ENCODE measurements around the gene SLC26A2. TPM values are rescaled to one million over a fixed set of nuclear protein-coding genes. Genes with fewer than 3 reads are reported as not detected.

Gene SLC26A2
- total RNA-seq, 5 donors from 2014 or later (not counting 1 experiment from before 2014, with no cell fraction given) = 5.2 to 11.0 (median 10.0) TPM

- Histone ChIP-seq H3K27ac (ENCODE audit: low read length) (no peak overlapping the region), H3K9me3 (no peaks in the 10 kb centered on the region), H3K4me3 (ENCODE audit: control insufficient read depth in 1 of 2, extremely low read depth in 1 of 2, low read length in 1 of 2) (no peak overlapping the region), H3K36me3 (ENCODE audit: control insufficient read depth in 2 of 2, extremely low read depth in 1 of 2, insufficient read depth in 1 of 2, low read length in 1 of 2) (peaks cover 2 to 3% of the 10 kb centered on the region in 2 donors), H3K4me1 (ENCODE audit: control insufficient read depth in 1 of 2, extremely low read depth in 1 of 2, insufficient read depth in 2 of 2, low read length in 2 of 2) (no peaks in the 10 kb centered on the region), H3K27me3 (replicated peaks in 1 of 2; ENCODE audit: control insufficient read depth in 2 of 2, extremely low read depth in 1 of 2, insufficient read depth in 2 of 2, low read length in 1 of 2) (no peaks in the 10 kb centered on the region)
- WGBS (ENCODE audit: insufficient coverage) = 93% methylated on average over 3 of the region's 3 CpGs
- ChIA-PET POLR2A (no interaction called here), CTCF (interaction anchor here in 1 of 2 donors (1.0 kb wide), 1 partner anchor 139 kb away, joined by 3 read pairs; no protein-coding TSS in a partner anchor)
- H3K9me3 Mint-ChIP-seq = no peaks in the 10 kb centered on the region
- H3K4me3 Mint-ChIP-seq = no peak overlapping the region
- H3K36me3 Mint-ChIP-seq = peaks cover 16% of the 10 kb centered on the region
- ATAC-seq (replicated peaks in 1 of 4) (no peak), DNase-seq (no peak)
- no peak overlapping the region for H3K27ac Mint-ChIP-seq
- H3K4me1 Mint-ChIP-seq = peaks cover 15 to 25% (median 20%) of the 10 kb centered on the region in 3 donors
- H3K27me3 Mint-ChIP-seq = no peaks in the 10 kb centered on the region
Measured at GRCh38 chr5:149966946-149967345, 6.4 kb downstream of the SLC26A2 start.

- Histone ChIP-seq H3K36me3 (ENCODE audit: control insufficient read depth in 2 of 2, extremely low read depth in 1 of 2, insufficient read depth in 1 of 2, low read length in 1 of 2) (peaks cover 0 to 3% of the 10 kb centered on the region in 2 donors), H3K9me3 (no peaks in the 10 kb centered on the region), H3K27ac (ENCODE audit: low read length) (no peak overlapping the region), H3K4me1 (ENCODE audit: control insufficient read depth in 1 of 2, extremely low read depth in 1 of 2, insufficient read depth in 2 of 2, low read length in 2 of 2) (no peaks in the 10 kb centered on the region), H3K27me3 (replicated peaks in 1 of 2; ENCODE audit: control insufficient read depth in 2 of 2, extremely low read depth in 1 of 2, insufficient read depth in 2 of 2, low read length in 1 of 2) (no peaks in the 10 kb centered on the region), H3K4me3 (ENCODE audit: control insufficient read depth in 1 of 2, extremely low read depth in 1 of 2, low read length in 1 of 2) (no peak overlapping the region)
- no peak overlapping the region for H3K4me3 Mint-ChIP-seq
- POLR2A ChIA-PET = no interaction called here
- no peaks in the 10 kb centered on the region for H3K27me3 Mint-ChIP-seq
- DNase-seq (no peak), ATAC-seq (replicated peaks in 1 of 4) (no peak)
- WGBS (ENCODE audit: insufficient coverage) = 100% methylated on average over 2 of the region's 4 CpGs
- H3K36me3 Mint-ChIP-seq = peaks cover 16% of the 10 kb centered on the region
- CTCF ChIA-PET = no interaction called here
- H3K4me1 Mint-ChIP-seq = peaks cover 12 to 17% (median 15%) of the 10 kb centered on the region in 3 donors
- H3K9me3 Mint-ChIP-seq = no peaks in the 10 kb centered on the region
- no peak overlapping the region for H3K27ac Mint-ChIP-seq
Measured at GRCh38 chr5:149969181-149969930, 8.8 kb downstream of the SLC26A2 start.

DNA sequence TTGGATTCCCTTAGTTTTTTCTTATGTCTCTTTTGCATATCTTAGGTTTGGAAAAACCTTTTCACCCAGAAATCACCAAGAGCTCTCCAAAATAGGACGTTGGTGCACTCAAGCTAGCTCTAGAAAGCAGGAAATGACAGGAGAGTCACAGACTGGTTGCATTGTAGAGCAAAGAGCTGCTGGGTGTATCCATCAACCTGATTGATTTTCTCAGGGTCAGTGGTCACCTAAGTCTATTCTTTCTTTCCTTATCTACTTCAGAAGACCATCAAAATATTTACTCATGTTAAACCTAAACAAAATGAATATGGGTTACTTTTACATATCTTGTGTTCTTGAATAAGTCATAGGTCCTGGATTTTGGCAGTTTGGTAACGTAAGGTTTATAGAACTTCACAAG lies 14.9 kb downstream of the SLC26A2 start:
- Histone ChIP-seq H3K4me3 (ENCODE audit: control insufficient read depth in 1 of 2, extremely low read depth in 1 of 2, low read length in 1 of 2) (no peak overlapping the region), H3K4me1 (ENCODE audit: control insufficient read depth in 1 of 2, extremely low read depth in 1 of 2, insufficient read depth in 2 of 2, low read length in 2 of 2) (no peaks in the 10 kb centered on the region), H3K27me3 (replicated peaks in 1 of 2; ENCODE audit: control insufficient read depth in 2 of 2, extremely low read depth in 1 of 2, insufficient read depth in 2 of 2, low read length in 1 of 2) (no peaks in the 10 kb centered on the region), H3K9me3 (no peaks in the 10 kb centered on the region), H3K27ac (ENCODE audit: low read length) (no peak overlapping the region), H3K36me3 (ENCODE audit: control insufficient read depth in 2 of 2, extremely low read depth in 1 of 2, insufficient read depth in 1 of 2, low read length in 1 of 2) (peaks cover 5 to 23% of the 10 kb centered on the region in 2 donors)
- no peaks in the 10 kb centered on the region for H3K27me3 Mint-ChIP-seq
- H3K9me3 Mint-ChIP-seq = no peaks in the 10 kb centered on the region
- ChIA-PET CTCF (interaction anchor here in 1 of 2 donors (1.0 kb wide), 1 partner anchor 15 kb away, joined by 3 read pairs; no protein-coding TSS in a partner anchor), POLR2A (no interaction called here)
- no peak overlapping the region for H3K4me3 Mint-ChIP-seq
- peaks cover 5 to 15% (median 9%) of the 10 kb centered on the region in 3 donors for H3K4me1 Mint-ChIP-seq
- 100% methylated on average over 1 of the region's 2 CpGs for WGBS (ENCODE audit: insufficient coverage)
- DNase-seq = no peak
- ATAC-seq (replicated peaks in 1 of 4) = no peak
- peaks cover 44% of the 10 kb centered on the region for H3K36me3 Mint-ChIP-seq
- no peak overlapping the region for H3K27ac Mint-ChIP-seq

- Mint-ChIP-seq H3K36me3 (peaks cover 51% of the 10 kb centered on the region), H3K4me3 (no peak overlapping the region)
Measured at GRCh38 chr5:149979896-149980295, 19.3 kb downstream of the SLC26A2 start.

DNA sequence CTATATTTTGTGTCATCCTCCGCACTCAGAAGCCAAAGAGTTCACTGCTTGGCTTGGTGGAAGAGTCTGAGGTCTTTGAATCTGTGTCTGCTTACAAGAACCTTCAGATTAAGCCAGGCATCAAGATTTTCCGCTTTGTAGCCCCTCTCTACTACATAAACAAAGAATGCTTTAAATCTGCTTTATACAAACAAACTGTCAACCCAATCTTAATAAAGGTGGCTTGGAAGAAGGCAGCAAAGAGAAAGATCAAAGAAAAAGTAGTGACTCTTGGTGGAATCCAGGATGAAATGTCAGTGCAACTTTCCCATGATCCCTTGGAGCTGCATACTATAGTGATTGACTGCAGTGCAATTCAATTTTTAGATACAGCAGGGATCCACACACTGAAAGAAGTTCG lies 20.6 kb downstream of the SLC26A2 start:
- Mint-ChIP-seq H3K27ac (no peak overlapping the region), H3K27me3 (no peaks in the 10 kb centered on the region), H3K4me1 (no peaks in the 10 kb centered on the region), H3K9me3 (no peaks in the 10 kb centered on the region), H3K4me3 (no peak overlapping the region), H3K36me3 (peaks cover 43% of the 10 kb centered on the region)
- DNase-seq (no peak), ATAC-seq (replicated peaks in 1 of 4) (no peak)
- ChIA-PET CTCF (interaction anchor here in 1 of 2 donors (1.3 kb wide), 1 partner anchor 143 kb away, joined by 3 read pairs; no protein-coding TSS in a partner anchor), POLR2A (no interaction called here)
- Histone ChIP-seq H3K4me3 (ENCODE audit: control insufficient read depth in 1 of 2, extremely low read depth in 1 of 2, low read length in 1 of 2) (no peak overlapping the region), H3K9me3 (no peaks in the 10 kb centered on the region), H3K36me3 (ENCODE audit: control insufficient read depth in 2 of 2, extremely low read depth in 1 of 2, insufficient read depth in 1 of 2, low read length in 1 of 2) (peaks cover 5 to 35% of the 10 kb centered on the region in 2 donors), H3K4me1 (ENCODE audit: control insufficient read depth in 1 of 2, extremely low read depth in 1 of 2, insufficient read depth in 2 of 2, low read length in 2 of 2) (no peaks in the 10 kb centered on the region), H3K27me3 (replicated peaks in 1 of 2; ENCODE audit: control insufficient read depth in 2 of 2, extremely low read depth in 1 of 2, insufficient read depth in 2 of 2, low read length in 1 of 2) (no peaks in the 10 kb centered on the region), H3K27ac (ENCODE audit: low read length) (no peak overlapping the region)
- WGBS (ENCODE audit: insufficient coverage) = 100% methylated on average over 1 of the region's 3 CpGs

More at GRCh38 chr5:149979896-149980295, 19.3 kb downstream of the SLC26A2 start:
- peaks cover 5 to 35% of the 10 kb centered on the region in 2 donors for H3K36me3 ChIP-seq (ENCODE audit: control insufficient read depth in 2 of 2, extremely low read depth in 1 of 2, insufficient read depth in 1 of 2, low read length in 1 of 2)
- DNase-seq (no peak), ATAC-seq (replicated peaks in 1 of 4) (no peak)
- H3K27me3 Mint-ChIP-seq = no peaks in the 10 kb centered on the region
- POLR2A ChIA-PET = interaction anchor here (0.6 kb wide), 2 partner anchors 389 to 1202 kb away, joined by 4 to 5 read pairs; no protein-coding TSS in a partner anchor
- H3K27ac Mint-ChIP-seq = no peak overlapping the region
- H3K9me3 Mint-ChIP-seq = no peaks in the 10 kb centered on the region
- no peak overlapping the region for H3K27ac ChIP-seq (ENCODE audit: low read length)
- H3K9me3 ChIP-seq = no peaks in the 10 kb centered on the region
- no peaks in the 10 kb centered on the region for H3K4me1 Mint-ChIP-seq
- CTCF ChIA-PET = no interaction called here
- no peaks in the 10 kb centered on the region for H3K4me1 ChIP-seq (ENCODE audit: control insufficient read depth in 1 of 2, extremely low read depth in 1 of 2, insufficient read depth in 2 of 2, low read length in 2 of 2)
- WGBS (ENCODE audit: insufficient coverage) = no CpG with 5 or more reads among the region's 1 CpG
- H3K4me3 ChIP-seq (ENCODE audit: control insufficient read depth in 1 of 2, extremely low read depth in 1 of 2, low read length in 1 of 2) = no peak overlapping the region
- no peaks in the 10 kb centered on the region for H3K27me3 ChIP-seq (replicated peaks in 1 of 2; ENCODE audit: control insufficient read depth in 2 of 2, extremely low read depth in 1 of 2, insufficient read depth in 2 of 2, low read length in 1 of 2)

GRCh38 chr5:149982505-149982904 lies 21.9 kb downstream of the SLC26A2 start:
- Mint-ChIP-seq H3K9me3 (no peaks in the 10 kb centered on the region), H3K4me3 (no peak overlapping the region), H3K36me3 (peaks cover 35% of the 10 kb centered on the region), H3K27ac (no peak overlapping the region), H3K4me1 (no peaks in the 10 kb centered on the region), H3K27me3 (no peaks in the 10 kb centered on the region)
- no peaks in the 10 kb centered on the region for H3K4me1 ChIP-seq (ENCODE audit: control insufficient read depth in 1 of 2, extremely low read depth in 1 of 2, insufficient read depth in 2 of 2, low read length in 2 of 2)
- no peak for ATAC-seq (replicated peaks in 1 of 4)
- DNase-seq = no peak
- ChIA-PET CTCF (interaction anchor here (0.6 to 1.6 kb wide), 4 partner anchors 10 to 144 kb away, joined by 3 to 4 read pairs (median 4); no protein-coding TSS in a partner anchor), POLR2A (interaction anchor here in 1 of 2 donors (0.6 kb wide), 1 partner anchor 22 kb away, joined by 3 read pairs; no protein-coding TSS in a partner anchor)
- no peaks in the 10 kb centered on the region for H3K27me3 ChIP-seq (replicated peaks in 1 of 2; ENCODE audit: control insufficient read depth in 2 of 2, extremely low read depth in 1 of 2, insufficient read depth in 2 of 2, low read length in 1 of 2)
- no peak overlapping the region for H3K27ac ChIP-seq (ENCODE audit: low read length)
- H3K36me3 ChIP-seq (ENCODE audit: control insufficient read depth in 2 of 2, extremely low read depth in 1 of 2, insufficient read depth in 1 of 2, low read length in 1 of 2) = peaks cover 5 to 34% of the 10 kb centered on the region in 2 donors
- H3K4me3 ChIP-seq (ENCODE audit: control insufficient read depth in 1 of 2, extremely low read depth in 1 of 2, low read length in 1 of 2) = no peak overlapping the region
- no peaks in the 10 kb centered on the region for H3K9me3 ChIP-seq
